GM12878 (cell line): ENCODE measurements around the gene MCHR1. TPM values are rescaled to one million over a fixed set of nuclear protein-coding genes. Genes with fewer than 3 reads are reported as not detected.
A peak's percentile ranks its signal among the peaks of the same experiment; 100 is the strongest.

Experiments
- ATAC-seq: fragments of 200-7000 bp; cut with Tn5 transposase; 3 replicates; pipeline ENCODE4 v1.9.1; 2020; ENCODE audit warnings: mild to moderate bottlenecking, moderate library complexity
- BruUV-seq: library from RNA; stranded (reverse); fragments of 400-500 nt; replicated peaks from 2 replicates; lab custom pipeline; 2021; lab: Mats Ljungman, UMichigan
- CTCF ChIA-PET: fragments of 300-600 bp; sonication (Branson Sonifier 250); formaldehyde crosslinking; extraction: SDS; loops from one replicate; lab custom pipeline; 2021; ENCODE audit warnings: inconsistent platforms; lab: Yijun Ruan, JAX
- POLR2A ChIA-PET: fragments of 350-600 bp; formaldehyde crosslinking; extraction: SDS; loops from one replicate; lab custom pipeline; 2021; ENCODE audit warnings: inconsistent platforms; lab: Charles Lee
- RAD21 ChIA-PET: fragments of 300-600 bp; sonication (Branson Sonifier 250); formaldehyde crosslinking; loops from one replicate; lab custom pipeline; 2023; ENCODE audit warnings: antibody characterized with exemption; ENCODE audit not compliant: unreplicated experiment; lab: Charles Lee
- SMC1A ChIA-PET: fragments of 300-600 bp; sonication (Branson Sonifier 250); formaldehyde crosslinking; loops from one replicate; lab custom pipeline; 2023; ENCODE audit not compliant: unreplicated experiment, uncharacterized antibody; lab: Charles Lee
- DNase-seq: peaks from one replicate; pipeline ENCODE4 v3.0.0-alpha.2; 2011; ENCODE audit warnings: low read depth, low spot score
- FAIRE-seq: peaks from 3 replicates; lab custom pipeline; 2011; peaks lifted over from hg19 to GRCh38; lab: Jason Lieb, UNC
- H2AFZ ChIP-seq: 2 replicates; pipeline ENCODE4 v1.6.0; 2011; ENCODE audit warnings: low read depth, low read length, control low read depth; ENCODE audit not compliant: control insufficient read depth
- H3K27ac ChIP-seq: 2 replicates; pipeline ENCODE4 v1.5.1; 2011; ENCODE audit warnings: control low read depth; ENCODE audit not compliant: control insufficient read depth, insufficient read depth
- H3K27me3 ChIP-seq, 2 experiments: replicated peaks in 1 of 2; 2 replicates each; pipeline versions ENCODE4 v1.6.0 to v1.6.1; 2011; ENCODE audit warnings: low read length in 1 of 2; ENCODE audit not compliant: control insufficient read depth in 2 of 2, insufficient read depth in 2 of 2
- H3K36me3 ChIP-seq, 2 experiments: 2 replicates each; pipeline ENCODE4 v1.5.1; 2011; ENCODE audit warnings: low read length in 1 of 2; ENCODE audit not compliant: control insufficient read depth in 2 of 2, insufficient read depth in 2 of 2
- H3K4me1 ChIP-seq: 2 replicates; pipeline ENCODE4 v1.6.1; 2011; ENCODE audit warnings: mild to moderate bottlenecking, low read length, moderate library complexity, mixed read lengths; ENCODE audit not compliant: control insufficient read depth, insufficient read depth
- H3K4me2 ChIP-seq: 2 replicates; pipeline ENCODE4 v1.6.0; 2011; ENCODE audit warnings: control low read depth; ENCODE audit not compliant: control insufficient read depth, insufficient read depth
- H3K4me3 ChIP-seq: fragments of 200-600 bp; sonication (generic); 2 replicates; pipeline ENCODE4 v1.5.1; 2016
- H3K79me2 ChIP-seq: 2 replicates; pipeline ENCODE4 v1.6.0; 2011; ENCODE audit warnings: low read length; ENCODE audit not compliant: control insufficient read depth, insufficient read depth
- H3K9ac ChIP-seq: 2 replicates; pipeline ENCODE4 v1.8.0; 2011; ENCODE audit warnings: low read length, control low read depth, mixed read lengths; ENCODE audit not compliant: control insufficient read depth, insufficient read depth
- H3K9me3 ChIP-seq: replicated peaks from 3 replicates; pipeline ENCODE4 v1.5.1; 2011; ENCODE audit warnings: mild to moderate bottlenecking, low read length; ENCODE audit not compliant: control insufficient read depth, insufficient read depth
- H4K20me1 ChIP-seq: 2 replicates; pipeline ENCODE4 v1.6.0; 2011; ENCODE audit not compliant: control insufficient read depth, insufficient read depth
- EGR1 ChIP-seq, 2 experiments: IDR thresholded peaks; 1 replicate in 1 of 2; 2 replicates in 1 of 2; pipeline ENCODE4 v1.6.1; 2011 to 2012; ENCODE audit warnings: low read depth in 2 of 2, low read length in 2 of 2, borderline replicate concordance in 1 of 2, mild to moderate bottlenecking in 1 of 2, moderate library complexity in 1 of 2
- HDAC6 ChIP-seq: fragments of 200-600 bp; sonication (generic); IDR thresholded peaks from one replicate; pipeline ENCODE4 v1.8.0; 2017; ENCODE audit warnings: antibody characterized with exemption; ENCODE audit not compliant: unreplicated experiment
- HDGF ChIP-seq: fragments of 450-650 bp; IDR thresholded peaks from 2 replicates; pipeline ENCODE4 v1.6.1; 2016; ENCODE audit warnings: antibody characterized with exemption
- JUNB ChIP-seq: IDR thresholded peaks from 2 replicates; pipeline ENCODE4 v1.6.1; 2016; ENCODE audit warnings: antibody characterized with exemption, mild to moderate bottlenecking
- RAD21 ChIP-seq: IDR thresholded peaks from 2 replicates; pipeline ENCODE4 v1.6.1; 2011; ENCODE audit warnings: mild to moderate bottlenecking, low read depth, low read length, moderate library complexity; ENCODE audit not compliant: insufficient read depth
- SUZ12 ChIP-seq: fragments of 200-600 bp; sonication (generic); IDR thresholded peaks from one replicate; pipeline ENCODE4 v1.6.1; 2018; ENCODE audit warnings: antibody characterized with exemption, mild to moderate bottlenecking; ENCODE audit not compliant: unreplicated experiment
- ZBTB4 ChIP-seq: fragments of 450-650 bp; formaldehyde crosslinking; IDR thresholded peaks from 2 replicates; pipeline ENCODE4 v1.4.0; 2022; ENCODE audit warnings: mild to moderate bottlenecking, moderate library complexity
- WGBS: methylation state at CpG from one replicate; pipeline ENCODE4 v1.1.6; 2016; ENCODE audit warnings: low lambda C conversion rate; ENCODE audit not compliant: insufficient replicate concordance, insufficient coverage; ENCODE audit errors: missing lambda C conversion rate; 5-methylcytosine and 5-hydroxymethylcytosine counted together
- in situ Hi-C: fragments of 300-500 bp; cut with MboI; formaldehyde crosslinking; loops from 9 replicates; pipeline ENCODE4 v1.14.3; 2018; ENCODE audit warnings: mixed read lengths
- intact Hi-C: fragments of 100-400 bp; cut with micrococcal nuclease; formaldehyde crosslinking; loops from one replicate; pipeline ENCODE4 v1.14.2; 2022; ENCODE audit not compliant: unreplicated experiment
- polyA plus RNA-seq, 11 experiments: library from polyadenylated mRNA; depleted of rRNA in 4 of 11; unstranded in 6 of 11; stranded (reverse) in 5 of 11; fragments of >200 nt; fragmentation: Nextera tagmentation in 4 of 11; fragmentation: Illumina TruSeq in 1 of 11; extraction: Ambion mirVana in 4 of 11; extraction: Trizol in 1 of 11; gene quantifications; 1 replicate in 1 of 11; 2 replicates in 10 of 11; pipeline versions ENCODE4 v1.2.1 to v1.2.3, GENCODE V29; 2011 to 2016; ENCODE audit warnings: inconsistent platforms in 2 of 11, missing spikeins in 2 of 11, low read depth in 1 of 11
- total RNA-seq, 4 experiments: library from RNA; depleted of rRNA in 3 of 4; stranded (reverse); fragments of >200 nt in 3 of 4; fragmentation: Illumina TruSeq in 1 of 4; extraction: Trizol in 1 of 4; gene quantifications; 2 replicates each; pipeline versions ENCODE4 v1.2.1 to v1.2.3, GENCODE V29; 2013 to 2021
- TF ChIP-seq, protein P1 (sequence below): fragments of 450-650 bp; IDR thresholded peaks from 2 replicates; pipeline ENCODE4 v1.6.1; 2014; ENCODE audit warnings: mild to moderate bottlenecking

Gene MCHR1
- total and polyA plus RNA-seq, 10 of the 15 experiments (the other 5 are each of a cell fraction or from before 2014, with no cell fraction given): not detected

DNA sequence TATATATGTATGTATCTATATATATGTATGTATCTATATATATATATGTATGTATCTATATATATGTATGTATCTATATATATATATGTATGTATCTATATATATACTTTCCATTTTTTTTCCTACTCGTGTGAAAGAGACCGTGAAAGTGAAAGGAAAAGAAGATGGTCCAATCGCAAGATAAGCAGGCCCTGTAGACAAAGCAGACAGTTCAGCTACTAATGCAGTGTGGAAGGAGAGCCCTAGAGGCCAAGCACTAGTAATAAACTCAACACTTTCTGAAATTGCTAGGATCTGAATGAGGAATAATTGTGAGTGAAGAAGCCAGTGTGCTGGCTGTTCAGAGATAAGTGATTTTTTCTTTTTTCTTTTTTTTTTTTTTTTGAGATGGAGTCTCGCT lies 47.2 kb downstream of the MCHR1 start:
- ChIA-PET SMC1A (interaction anchor here (0.7 kb wide), 1 partner anchor 80 kb away, joined by 3 read pairs; no protein-coding TSS in a partner anchor), RAD21 (no interaction called here), CTCF (interaction anchor here (0.7 to 1.1 kb wide), 3 partner anchors 22 to 43 kb away, joined by 3 to 4 read pairs (median 3); no protein-coding TSS in a partner anchor), POLR2A (no interaction called here)
- Histone ChIP-seq H3K27me3 (no peaks in the 10 kb centered on the region), H3K4me2 (no peak overlapping the region), H3K4me3 (no peak overlapping the region), H3K36me3 (no peaks in the 10 kb centered on the region), H4K20me1 (no peaks in the 10 kb centered on the region), H3K79me2 (no peaks in the 10 kb centered on the region), H2AFZ (peak overlapping the region; percentile 44; the same call in 1 of the 2 replicates), H3K9me3 (no peaks in the 10 kb centered on the region), H3K9ac (no peak overlapping the region), H3K4me1 (no peaks in the 10 kb centered on the region), H3K27ac (no peak overlapping the region)
- in situ Hi-C loops: no loop called here
- peak; percentile 71 for ATAC-seq
- whole genome bisulfite sequencing: 33% methylated on average over 3 of the region's 4 CpGs
- FAIRE-seq: no peak
- BruUV-seq: no TSS peak
- peak; percentile 11 for DNase-seq
- TF ChIP-seq JUNB (no peak), RAD21 (0 out of 2 replicates have a peak, but pooled peaks have one; percentile 13)
- intact Hi-C loops: no loop called here

DNA sequence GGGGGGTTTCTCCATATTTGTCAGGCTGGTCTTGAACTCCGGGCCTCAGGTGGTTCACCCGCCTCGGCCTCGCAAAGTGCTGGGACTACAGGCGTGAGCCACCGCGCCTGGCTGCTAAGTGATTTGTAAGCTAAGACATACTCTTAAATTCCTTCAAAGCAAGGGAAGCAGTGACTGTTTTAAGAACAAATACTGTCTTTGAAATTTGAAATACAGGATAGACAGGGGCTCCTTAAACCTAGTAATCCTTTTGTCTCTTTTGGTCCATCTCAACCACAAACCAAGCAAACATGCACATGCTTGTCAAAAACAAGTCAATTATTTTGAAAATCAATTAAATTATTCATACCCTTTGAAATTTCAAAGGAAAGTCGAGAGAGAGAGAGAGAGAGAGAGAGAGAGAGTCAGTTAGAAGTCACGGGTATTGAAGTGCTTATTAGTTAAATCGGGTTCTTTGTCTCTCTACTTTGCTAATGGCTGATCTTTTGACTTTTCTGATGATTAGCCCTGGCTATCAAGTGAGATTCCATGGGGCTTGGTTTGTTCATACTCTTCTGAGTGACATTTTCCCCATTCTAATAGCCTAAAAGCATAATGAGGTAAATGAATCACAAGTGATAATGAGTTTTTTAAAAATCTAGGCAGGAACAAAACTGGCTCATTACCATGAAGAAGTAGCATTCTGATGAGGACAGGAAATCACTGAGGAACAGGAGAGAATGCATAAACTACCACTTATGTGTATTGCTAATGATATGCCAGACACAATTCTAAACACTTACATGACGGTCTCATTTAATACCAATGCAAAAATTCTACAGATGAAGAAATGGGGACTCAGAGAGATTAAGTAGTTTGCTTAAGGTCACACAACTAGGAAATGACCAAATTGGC lies 48.0 kb downstream of the MCHR1 start:
- Histone ChIP-seq H3K9ac (no peak overlapping the region), H3K9me3 (no peaks in the 10 kb centered on the region), H3K4me2 (no peak overlapping the region), H4K20me1 (no peaks in the 10 kb centered on the region), H2AFZ (no peak overlapping the region)
- BruUV-seq: no TSS peak
- 93% methylated on average over 11 of the region's 11 CpGs for WGBS
- ATAC-seq (no peak), FAIRE-seq (no peak)
- TF ChIP-seq HDGF: no peak
- TF ChIP-seq ZBTB4 (CRISPR knock-in tag): no peak
- TF ChIP-seq HDAC6: no peak
- TF ChIP-seq, protein P1, sequence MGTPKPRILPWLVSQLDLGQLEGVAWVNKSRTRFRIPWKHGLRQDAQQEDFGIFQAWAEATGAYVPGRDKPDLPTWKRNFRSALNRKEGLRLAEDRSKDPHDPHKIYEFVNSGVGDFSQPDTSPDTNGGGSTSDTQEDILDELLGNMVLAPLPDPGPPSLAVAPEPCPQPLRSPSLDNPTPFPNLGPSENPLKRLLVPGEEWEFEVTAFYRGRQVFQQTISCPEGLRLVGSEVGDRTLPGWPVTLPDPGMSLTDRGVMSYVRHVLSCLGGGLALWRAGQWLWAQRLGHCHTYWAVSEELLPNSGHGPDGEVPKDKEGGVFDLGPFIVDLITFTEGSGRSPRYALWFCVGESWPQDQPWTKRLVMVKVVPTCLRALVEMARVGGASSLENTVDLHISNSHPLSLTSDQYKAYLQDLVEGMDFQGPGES: no peak
- TF ChIP-seq EGR1 (IDR thresholded peaks at IDR 0.05; ENCODE audit: borderline replicate concordance in 1 of 2, low read depth in 2 of 2, low read length in 2 of 2): no peak
- no peak for TF ChIP-seq SUZ12
- TF ChIP-seq, all 136 proteins: peak for 0
- H3K27me3 ChIP-seq: no peaks in the 10 kb centered on the region
- no peak overlapping the region for H3K4me3 ChIP-seq
- in situ Hi-C loops: no loop called here
- ChIA-PET SMC1A (interaction anchor here (0.7 kb wide), 1 partner anchor 79 kb away, joined by 3 read pairs; no protein-coding TSS in a partner anchor), RAD21 (interaction anchor here (0.5 kb wide), 1 partner anchor 1275 kb away, joined by 5 read pairs; no protein-coding TSS in a partner anchor), POLR2A (no interaction called here), CTCF (interaction anchor here (0.7 to 1.1 kb wide), 2 partner anchors 29 to 44 kb away, joined by 3 read pairs; no protein-coding TSS in a partner anchor)
- H3K4me1 ChIP-seq: no peaks in the 10 kb centered on the region
- no peak for DNase-seq
- H3K79me2 ChIP-seq: no peaks in the 10 kb centered on the region
- no peak overlapping the region for H3K27ac ChIP-seq
- intact Hi-C loops: no loop called here
- no peaks in the 10 kb centered on the region for H3K36me3 ChIP-seq
